ENCODE data around the gene SOHLH1.
"Not testable (repeated sequence)": the region's sequence is repeated elsewhere in the genome, so short reads cannot be mapped to it uniquely, and the experiment has no call there.

SOHLH1 gene

GRCh38 chr9:135690836-135691570, 8.3 kb downstream of the SOHLH1 start:
- H3K9me3 Mint-ChIP-seq, result no peaks in the 10 kb centered on the region
- no peaks in the 10 kb centered on the region for H3K4me1 Mint-ChIP-seq (ENCODE audit: low read depth)
- H3K4me3 Mint-ChIP-seq, result no peak overlapping the region
- no peaks in the 10 kb centered on the region for H3K36me3 Mint-ChIP-seq (ENCODE audit: low read depth)
- no peak for DNase-seq (ENCODE audit: low spot score)
- no peak overlapping the region for H3K27ac Mint-ChIP-seq
- no peaks in the 10 kb centered on the region for H3K27me3 Mint-ChIP-seq (ENCODE audit: low read depth)

GRCh38 chr9:135689011-135689410, 10.3 kb downstream of the SOHLH1 start:
- H3K4me3 Mint-ChIP-seq, result no peak overlapping the region
- no peak overlapping the region for H3K27ac Mint-ChIP-seq
- H3K9me3 Mint-ChIP-seq, result no peaks in the 10 kb centered on the region
- DNase-seq (ENCODE audit: low spot score), result no peak
- H3K36me3 Mint-ChIP-seq (ENCODE audit: low read depth), result no peaks in the 10 kb centered on the region
- no peaks in the 10 kb centered on the region for H3K27me3 Mint-ChIP-seq (ENCODE audit: low read depth)
- no peaks in the 10 kb centered on the region for H3K4me1 Mint-ChIP-seq (ENCODE audit: low read depth)

GRCh38 chr9:135687216-135687615, 12.1 kb downstream of the SOHLH1 start:
- Mint-ChIP-seq H3K27ac (no peak overlapping the region), H3K9me3 (no peaks in the 10 kb centered on the region), H3K36me3 (ENCODE audit: low read depth) (no peaks in the 10 kb centered on the region), H3K4me1 (ENCODE audit: low read depth) (no peaks in the 10 kb centered on the region), H3K4me3 (no peak overlapping the region), H3K27me3 (ENCODE audit: low read depth) (no peaks in the 10 kb centered on the region)
- no peak for DNase-seq (ENCODE audit: low spot score)

- DNase-seq (ENCODE audit: low spot score), result no peak
- H3K36me3 Mint-ChIP-seq (ENCODE audit: low read depth), result no peaks in the 10 kb centered on the region
- no peaks in the 10 kb centered on the region for H3K4me1 Mint-ChIP-seq (ENCODE audit: low read depth)
- no peaks in the 10 kb centered on the region for H3K9me3 Mint-ChIP-seq
- H3K27me3 Mint-ChIP-seq (ENCODE audit: low read depth), result no peaks in the 10 kb centered on the region
- no peak overlapping the region for H3K4me3 Mint-ChIP-seq
- H3K27ac Mint-ChIP-seq, result no peak overlapping the region
These were observed 14.6 kb downstream of the SOHLH1 start for GRCh38 chr9:135684691-135685090.

GRCh38 chr9:135683401-135684034, 15.8 kb downstream of the SOHLH1 start:
- Mint-ChIP-seq H3K4me3 (no peak overlapping the region), H3K27me3 (ENCODE audit: low read depth) (no peaks in the 10 kb centered on the region), H3K4me1 (ENCODE audit: low read depth) (no peaks in the 10 kb centered on the region), H3K9me3 (no peaks in the 10 kb centered on the region), H3K27ac (no peak overlapping the region), H3K36me3 (ENCODE audit: low read depth) (no peaks in the 10 kb centered on the region)
- no peak for DNase-seq (ENCODE audit: low spot score)

GRCh38 chr9:135681161-135681560, 18.1 kb downstream of the SOHLH1 start:
- DNase-seq (ENCODE audit: low spot score), result no peak
- Mint-ChIP-seq H3K36me3 (ENCODE audit: low read depth) (no peaks in the 10 kb centered on the region), H3K4me3 (no peak overlapping the region), H3K27me3 (ENCODE audit: low read depth) (no peaks in the 10 kb centered on the region), H3K27ac (no peak overlapping the region), H3K4me1 (ENCODE audit: low read depth) (no peaks in the 10 kb centered on the region), H3K9me3 (no peaks in the 10 kb centered on the region)

GRCh38 chr9:135680056-135680455, 19.2 kb downstream of the SOHLH1 start:
- Mint-ChIP-seq H3K36me3 (ENCODE audit: low read depth) (no peaks in the 10 kb centered on the region), H3K27me3 (ENCODE audit: low read depth) (no peaks in the 10 kb centered on the region), H3K4me3 (no peak overlapping the region), H3K27ac (no peak overlapping the region), H3K9me3 (no peaks in the 10 kb centered on the region), H3K4me1 (ENCODE audit: low read depth) (no peaks in the 10 kb centered on the region)
- no peak for DNase-seq (ENCODE audit: low spot score)

GRCh38 chr9:135678236-135679017, 20.9 kb downstream of the SOHLH1 start:
- H3K4me1 Mint-ChIP-seq (ENCODE audit: low read depth), result no peaks in the 10 kb centered on the region
- no peaks in the 10 kb centered on the region for H3K36me3 Mint-ChIP-seq (ENCODE audit: low read depth)
- H3K27me3 Mint-ChIP-seq (ENCODE audit: low read depth), result no peaks in the 10 kb centered on the region
- DNase-seq (ENCODE audit: low spot score), result no peak
- H3K27ac Mint-ChIP-seq, result no peak overlapping the region
- H3K9me3 Mint-ChIP-seq, result no peaks in the 10 kb centered on the region
- H3K4me3 Mint-ChIP-seq, result no peak overlapping the region

- no peak for DNase-seq (ENCODE audit: low spot score)
- H3K9me3 Mint-ChIP-seq, result no peaks in the 10 kb centered on the region
- no peak overlapping the region for H3K27ac Mint-ChIP-seq
- no peaks in the 10 kb centered on the region for H3K4me1 Mint-ChIP-seq (ENCODE audit: low read depth)
- no peaks in the 10 kb centered on the region for H3K27me3 Mint-ChIP-seq (ENCODE audit: low read depth)
- H3K4me3 Mint-ChIP-seq, result no peak overlapping the region
- H3K36me3 Mint-ChIP-seq (ENCODE audit: low read depth), result no peaks in the 10 kb centered on the region
These were observed 21.6 kb downstream of the SOHLH1 start for GRCh38 chr9:135677641-135678168.

GRCh38 chr9:135676891-135677290, 22.4 kb downstream of the SOHLH1 start:
- Mint-ChIP-seq H3K27me3 (ENCODE audit: low read depth) (no peaks in the 10 kb centered on the region), H3K9me3 (no peaks in the 10 kb centered on the region), H3K4me3 (no peak overlapping the region), H3K27ac (no peak overlapping the region), H3K36me3 (ENCODE audit: low read depth) (no peaks in the 10 kb centered on the region), H3K4me1 (ENCODE audit: low read depth) (no peaks in the 10 kb centered on the region)
- no peak for DNase-seq (ENCODE audit: low spot score)

- H3K9me3 Mint-ChIP-seq, result no peaks in the 10 kb centered on the region
- no peaks in the 10 kb centered on the region for H3K4me1 Mint-ChIP-seq (ENCODE audit: low read depth)
- no peak overlapping the region for H3K27ac Mint-ChIP-seq
- no peak for DNase-seq (ENCODE audit: low spot score)
- no peaks in the 10 kb centered on the region for H3K27me3 Mint-ChIP-seq (ENCODE audit: low read depth)
- no peak overlapping the region for H3K4me3 Mint-ChIP-seq
- H3K36me3 Mint-ChIP-seq (ENCODE audit: low read depth), result no peaks in the 10 kb centered on the region
These were observed 24.3 kb downstream of the SOHLH1 start for GRCh38 chr9:135674977-135675376.

- H3K27ac Mint-ChIP-seq, result no peak overlapping the region
These were observed 25.3 kb downstream of the SOHLH1 start for GRCh38 chr9:135673941-135674340.

GRCh38 chr9:135672786-135673185, 26.5 kb downstream of the SOHLH1 start:
- H3K36me3 Mint-ChIP-seq (ENCODE audit: low read depth); H3K27ac Mint-ChIP-seq: not testable (repeated sequence)

More at GRCh38 chr9:135673941-135674340, 25.3 kb downstream of the SOHLH1 start:
- H3K4me1 Mint-ChIP-seq (ENCODE audit: low read depth), result no peaks in the 10 kb centered on the region
- no peaks in the 10 kb centered on the region for H3K9me3 Mint-ChIP-seq
- H3K36me3 Mint-ChIP-seq (ENCODE audit: low read depth), result no peaks in the 10 kb centered on the region
- H3K27me3 Mint-ChIP-seq (ENCODE audit: low read depth), result no peaks in the 10 kb centered on the region
- no peak for DNase-seq (ENCODE audit: low spot score)
- no peak overlapping the region for H3K4me3 Mint-ChIP-seq

GRCh38 chr9:135671591-135672041, 27.7 kb downstream of the SOHLH1 start:
- no peaks in the 10 kb centered on the region for H3K4me1 Mint-ChIP-seq (ENCODE audit: low read depth)
- H3K36me3 Mint-ChIP-seq (ENCODE audit: low read depth), result no peaks in the 10 kb centered on the region
- no peak overlapping the region for H3K4me3 Mint-ChIP-seq
- no peaks in the 10 kb centered on the region for H3K9me3 Mint-ChIP-seq
- no peak overlapping the region for H3K27ac Mint-ChIP-seq
- no peaks in the 10 kb centered on the region for H3K27me3 Mint-ChIP-seq (ENCODE audit: low read depth)
- DNase-seq (ENCODE audit: low spot score), result no peak

More at GRCh38 chr9:135672786-135673185, 26.5 kb downstream of the SOHLH1 start:
- H3K27me3 Mint-ChIP-seq (ENCODE audit: low read depth); H3K4me3 Mint-ChIP-seq; H3K4me1 Mint-ChIP-seq (ENCODE audit: low read depth); DNase-seq (ENCODE audit: low spot score); H3K9me3 Mint-ChIP-seq: not testable (repeated sequence)
